Calu3 (cell line): Measurements from ENCODE around the gene PSG3. TPM values are rescaled to one million over a fixed set of nuclear protein-coding genes. Genes with fewer than 3 reads are reported as not detected.

Experiments used
- total RNA-seq: library from RNA; stranded (reverse); gene quantifications from 2 replicates; pipeline ENCODE4 v1.2.3, GENCODE V29; 2022

The PSG3 gene
- total RNA-seq, 1 experiment from 2014 or later: not detected

Other genes with a start within 250 kb of the PSG3 start
- 132 and 159 TPM in 2 replicates for gene CEACAM1, start 212.0 kb downstream of the PSG3 start, total RNA-seq
- not detected in 2 replicates for gene CEACAM8, start 145.6 kb downstream of the PSG3 start, total RNA-seq
- not detected in 2 replicates for gene PSG8, start 25.2 kb upstream of the PSG3 start, total RNA-seq
- gene PSG1, start 139.2 kb upstream of the PSG3 start, total RNA-seq: not detected in 2 replicates
- gene PSG6, start 177.4 kb upstream of the PSG3 start, total RNA-seq: not detected in 2 replicates
- not detected in 2 replicates for gene PSG7, start 196.7 kb upstream of the PSG3 start, total RNA-seq